Mesendoderm (in vitro differentiated cells): ENCODE results near the gene RPS6KA5.

Source experiments
- DNase-seq: peaks from one replicate; pipeline ENCODE4 v3.0.0; 2013
- H2AK5ac ChIP-seq: 2 replicates; pipeline ENCODE4 v1.6.1; 2013; ENCODE audit warnings: low read length, inconsistent platforms
- H2BK120ac ChIP-seq: 2 replicates; pipeline ENCODE4 v1.6.1; 2013; ENCODE audit warnings: low read depth, mild to moderate bottlenecking, low read length, moderate library complexity, mixed read lengths
- H2BK15ac ChIP-seq: replicated peaks from 2 replicates; pipeline ENCODE4 v1.6.1; 2013; ENCODE audit warnings: low read depth, mild to moderate bottlenecking, moderate library complexity
- H2BK5ac ChIP-seq: 2 replicates; pipeline ENCODE4 v1.6.1; 2013; ENCODE audit warnings: low read length, inconsistent platforms
- H3K18ac ChIP-seq: 2 replicates; pipeline ENCODE4 v1.6.1; 2013; ENCODE audit warnings: mild to moderate bottlenecking, low read length, mixed read lengths
- H3K23ac ChIP-seq: one replicate; pipeline ENCODE4 v1.6.1; 2013; ENCODE audit warnings: low read length
- H3K27ac ChIP-seq: 2 replicates; pipeline ENCODE4 v1.5.1; 2013; ENCODE audit warnings: low read depth, mild to moderate bottlenecking, inconsistent platforms, low read length, moderate library complexity
- H3K27me3 ChIP-seq: 2 replicates; pipeline ENCODE4 v1.6.1; 2013; ENCODE audit warnings: low read length, control low read depth, mild to moderate bottlenecking, inconsistent platforms; ENCODE audit not compliant: insufficient read depth, poor library complexity
- H3K36me3 ChIP-seq: 2 replicates; pipeline ENCODE4 v1.6.1; 2013; ENCODE audit warnings: low read length, inconsistent platforms; ENCODE audit not compliant: control insufficient read depth, insufficient read depth
- H3K4ac ChIP-seq: one replicate; pipeline ENCODE4 v1.6.1; 2013; ENCODE audit warnings: low read depth, mild to moderate bottlenecking, low read length, moderate library complexity
- H3K4me1 ChIP-seq: 2 replicates; pipeline ENCODE4 v1.6.1; 2013; ENCODE audit warnings: low read depth, low read length, inconsistent platforms; ENCODE audit not compliant: control insufficient read depth
- H3K4me2 ChIP-seq: 2 replicates; pipeline ENCODE4 v1.6.1; 2013; ENCODE audit warnings: low read length
- H3K4me3 ChIP-seq: 2 replicates; pipeline ENCODE4 v1.5.1; 2013; ENCODE audit warnings: mild to moderate bottlenecking, low read length
- H3K56ac ChIP-seq: one replicate; pipeline ENCODE4 v1.6.1; 2013; ENCODE audit warnings: low read length
- H3K79me1 ChIP-seq: 2 replicates; pipeline ENCODE4 v1.6.1; 2013; ENCODE audit warnings: low read length, inconsistent platforms
- H3K79me2 ChIP-seq: 2 replicates; pipeline ENCODE4 v1.6.1; 2013; ENCODE audit warnings: mild to moderate bottlenecking, low read length; ENCODE audit not compliant: control insufficient read depth, insufficient read depth
- H3K9ac ChIP-seq: 2 replicates; pipeline ENCODE4 v1.6.1; 2013; ENCODE audit warnings: low read length, inconsistent platforms
- H4K5ac ChIP-seq: one replicate; pipeline ENCODE4 v1.6.1; 2013; ENCODE audit warnings: low read length
- H4K8ac ChIP-seq: one replicate; pipeline ENCODE4 v1.6.1; 2013; ENCODE audit warnings: low read depth, mild to moderate bottlenecking, control low read depth, low read length, moderate library complexity
- WGBS: extraction: QIAGEN DNeasy Blood & Tissue Kit; methylation state at CpG from one replicate; pipeline ENCODE4 v1.1.7; 2013; ENCODE audit warnings: low lambda C conversion rate, missing lambda C conversion rate; ENCODE audit not compliant: insufficient coverage; ENCODE audit errors: extremely low coverage; 5-methylcytosine and 5-hydroxymethylcytosine counted together

The RPS6KA5 gene

DNA sequence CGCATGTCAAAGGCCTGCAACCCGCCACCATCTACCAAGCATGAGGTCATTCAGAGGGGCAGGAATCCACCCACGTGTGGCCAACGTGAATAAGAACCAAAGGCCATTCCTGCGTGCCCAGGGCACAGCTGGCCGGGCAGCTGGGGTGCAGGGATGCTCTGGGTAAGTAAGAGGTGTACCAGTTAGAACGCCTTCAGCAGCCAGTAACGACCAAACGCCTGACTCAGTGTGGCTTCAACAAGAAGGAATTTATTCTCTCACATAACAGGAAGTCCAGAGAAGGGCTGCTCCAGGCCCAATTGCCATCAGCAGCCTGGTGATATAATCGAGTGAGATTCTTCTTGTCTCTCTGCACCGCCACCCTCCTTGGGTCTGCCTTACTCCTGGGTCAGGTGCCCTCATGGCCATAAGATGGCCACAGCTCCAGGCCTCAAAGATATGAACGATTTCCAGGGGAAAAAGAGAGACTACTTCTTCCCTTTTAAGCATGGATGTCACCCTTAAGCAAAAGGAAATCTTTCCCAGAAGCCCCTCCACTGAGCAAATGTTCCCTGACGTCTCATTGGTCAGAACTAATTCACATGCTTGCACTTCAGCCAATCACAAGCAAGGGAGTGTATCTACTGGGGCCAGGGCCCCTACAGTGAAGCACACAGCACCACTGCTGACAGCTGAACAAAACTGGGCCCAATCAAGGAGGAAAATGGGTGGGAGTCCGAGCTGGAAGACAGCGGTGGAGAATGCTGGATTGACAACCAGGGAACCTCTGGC, 251.5 kb downstream of the RPS6KA5 start:
- Histone ChIP-seq H3K4me1 (peaks cover 3% of the 10 kb centered on the region), H3K4me3 (no peak overlapping the region), H3K18ac (no peak overlapping the region)

DNA sequence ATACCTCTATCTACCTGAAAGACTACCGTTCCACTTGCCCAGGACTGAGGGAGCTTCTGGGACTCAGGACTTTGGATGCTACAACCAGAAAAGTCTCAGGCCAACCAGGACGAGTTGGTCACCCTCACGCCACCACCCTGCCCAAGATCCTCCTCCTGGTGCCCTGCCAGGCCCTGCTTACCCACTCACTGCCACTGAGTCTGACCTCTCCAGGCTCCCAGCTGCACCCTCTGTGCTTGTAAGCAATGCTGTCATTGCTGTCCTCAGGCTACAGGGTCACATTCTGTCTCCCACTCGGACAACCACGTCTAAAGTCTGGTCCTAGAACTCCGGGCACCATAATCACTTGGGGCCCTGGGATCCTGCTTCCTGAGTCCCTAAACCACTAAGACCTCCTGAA, 253.4 kb downstream of the RPS6KA5 start:
- WGBS = no CpG with 5 or more reads among the region's 6 CpGs

More for the DNA sequence above, 251.5 kb downstream of the RPS6KA5 start:
- H3K36me3 ChIP-seq = no peaks in the 10 kb centered on the region
- no peak overlapping the region for H3K4ac ChIP-seq
- no peak for DNase-seq
- no peak overlapping the region for H2BK5ac ChIP-seq
- H3K56ac ChIP-seq = no peak overlapping the region
- H4K8ac ChIP-seq = no peak overlapping the region
- H3K4me2 ChIP-seq = no peak overlapping the region
- WGBS = no CpG with 5 or more reads among the region's 15 CpGs
- H2AK5ac ChIP-seq = no peak overlapping the region
- no peak overlapping the region for H3K23ac ChIP-seq
- H2BK15ac ChIP-seq = no peak overlapping the region
- H3K79me2 ChIP-seq = no peaks in the 10 kb centered on the region
- no peak overlapping the region for H3K9ac ChIP-seq
- no peaks in the 10 kb centered on the region for H3K27me3 ChIP-seq
- H4K5ac ChIP-seq = no peak overlapping the region
- peaks cover 19% of the 10 kb centered on the region for H3K79me1 ChIP-seq
- H3K27ac ChIP-seq = no peak overlapping the region
- no peak overlapping the region for H2BK120ac ChIP-seq

DNA sequence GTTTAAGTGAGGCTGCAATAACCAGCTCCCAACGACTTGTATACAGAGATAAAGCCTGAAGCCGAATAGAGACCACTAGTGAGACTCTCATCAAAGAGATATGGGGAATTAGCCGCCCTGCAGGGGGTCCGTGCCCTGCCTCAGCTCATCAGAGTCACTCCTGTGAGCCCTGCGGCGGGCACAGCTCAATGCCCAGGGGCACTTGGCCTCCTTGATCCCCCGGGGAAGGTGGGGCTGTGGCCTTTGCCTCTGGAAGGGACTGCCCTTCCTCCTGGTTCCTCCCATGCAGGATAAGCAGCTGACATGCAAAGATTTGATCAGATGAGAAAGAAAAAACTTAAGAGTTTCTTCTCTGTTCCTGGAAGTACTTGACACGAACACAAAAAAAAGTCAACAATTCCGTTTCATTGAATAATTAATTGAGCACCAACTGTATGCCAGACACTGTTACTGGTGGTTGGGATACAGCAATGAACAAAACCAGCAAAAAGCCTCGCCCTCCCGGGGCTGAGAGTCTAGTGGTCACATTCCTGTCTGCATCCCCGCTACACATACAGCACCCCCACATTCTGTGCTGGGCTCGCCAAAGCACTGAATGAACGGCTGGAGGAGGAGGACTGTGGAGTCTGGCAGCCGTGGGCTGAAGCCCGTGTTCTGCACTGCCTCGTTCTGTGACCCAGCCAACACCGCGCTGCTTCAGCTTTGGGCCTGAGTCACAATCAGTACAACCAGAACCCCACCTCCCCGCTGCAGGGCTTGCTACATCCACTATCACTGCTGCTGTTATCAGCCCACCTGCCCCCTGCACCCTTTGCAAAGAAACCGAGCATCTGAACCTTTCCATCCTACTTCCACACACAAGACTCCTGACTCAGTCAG, 254.5 kb downstream of the RPS6KA5 start:
- no peak for DNase-seq
- Histone ChIP-seq H4K8ac (no peak overlapping the region), H3K4me1 (peaks cover 7% of the 10 kb centered on the region), H3K36me3 (no peaks in the 10 kb centered on the region), H2BK120ac (no peak overlapping the region), H3K4ac (no peak overlapping the region), H3K27me3 (no peaks in the 10 kb centered on the region), H3K79me1 (peaks cover 16% of the 10 kb centered on the region), H3K9ac (no peak overlapping the region), H2BK15ac (no peak overlapping the region), H3K18ac (no peak overlapping the region), H4K5ac (no peak overlapping the region), H3K79me2 (no peaks in the 10 kb centered on the region), H3K27ac (no peak overlapping the region), H3K4me2 (no peak overlapping the region), H3K4me3 (no peak overlapping the region), H2AK5ac (no peak overlapping the region), H3K23ac (no peak overlapping the region), H3K56ac (peak overlapping the region; percentile 15), H2BK5ac (no peak overlapping the region)
- no CpG with 5 or more reads among the region's 21 CpGs for WGBS

More for the DNA sequence above, 253.4 kb downstream of the RPS6KA5 start:
- Histone ChIP-seq H4K8ac (no peak overlapping the region), H2BK15ac (no peak overlapping the region), H4K5ac (no peak overlapping the region), H3K4ac (no peak overlapping the region), H3K4me2 (no peak overlapping the region), H3K27ac (no peak overlapping the region), H3K79me2 (no peaks in the 10 kb centered on the region), H3K36me3 (no peaks in the 10 kb centered on the region), H2BK120ac (no peak overlapping the region), H3K9ac (no peak overlapping the region), H3K56ac (no peak overlapping the region), H3K79me1 (peaks cover 19% of the 10 kb centered on the region), H2BK5ac (no peak overlapping the region), H3K4me1 (peaks cover 7% of the 10 kb centered on the region), H3K23ac (no peak overlapping the region), H3K18ac (no peak overlapping the region), H3K27me3 (no peaks in the 10 kb centered on the region), H2AK5ac (no peak overlapping the region), H3K4me3 (no peak overlapping the region)
- DNase-seq = no peak

DNA sequence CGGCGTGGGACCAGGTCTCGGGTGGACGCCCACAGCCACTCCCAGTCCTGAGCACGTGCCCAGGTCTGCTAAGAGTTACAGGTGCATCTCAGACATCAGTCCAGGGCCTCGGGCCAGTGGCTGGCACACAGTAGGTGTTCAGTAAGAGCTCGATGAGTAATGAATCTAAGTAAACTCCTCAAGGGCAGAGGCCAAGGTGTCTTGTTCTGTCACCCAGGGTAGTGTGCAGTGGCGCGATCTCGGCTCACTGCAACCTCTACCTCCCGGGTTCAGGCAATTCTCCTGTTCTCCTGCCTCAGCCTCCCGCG, 255.4 kb downstream of the RPS6KA5 start:
- no peak overlapping the region for H3K56ac ChIP-seq
- no peak overlapping the region for H2BK15ac ChIP-seq
- no peak overlapping the region for H4K8ac ChIP-seq
- H2BK5ac ChIP-seq = no peak overlapping the region
- H3K79me1 ChIP-seq = peaks cover 16% of the 10 kb centered on the region
- H3K27me3 ChIP-seq = no peaks in the 10 kb centered on the region
- no peak overlapping the region for H3K4me2 ChIP-seq
- no peak overlapping the region for H3K27ac ChIP-seq
- no peak overlapping the region for H4K5ac ChIP-seq
- no peaks in the 10 kb centered on the region for H3K79me2 ChIP-seq
- H2AK5ac ChIP-seq = no peak overlapping the region
- H3K23ac ChIP-seq = no peak overlapping the region
- peaks cover 7% of the 10 kb centered on the region for H3K4me1 ChIP-seq
- DNase-seq = no peak
- no peak overlapping the region for H3K4me3 ChIP-seq
- WGBS = no CpG with 5 or more reads among the region's 13 CpGs
- no peak overlapping the region for H3K4ac ChIP-seq
- no peaks in the 10 kb centered on the region for H3K36me3 ChIP-seq
- no peak overlapping the region for H3K9ac ChIP-seq
- H2BK120ac ChIP-seq = no peak overlapping the region
- H3K18ac ChIP-seq = no peak overlapping the region

DNA sequence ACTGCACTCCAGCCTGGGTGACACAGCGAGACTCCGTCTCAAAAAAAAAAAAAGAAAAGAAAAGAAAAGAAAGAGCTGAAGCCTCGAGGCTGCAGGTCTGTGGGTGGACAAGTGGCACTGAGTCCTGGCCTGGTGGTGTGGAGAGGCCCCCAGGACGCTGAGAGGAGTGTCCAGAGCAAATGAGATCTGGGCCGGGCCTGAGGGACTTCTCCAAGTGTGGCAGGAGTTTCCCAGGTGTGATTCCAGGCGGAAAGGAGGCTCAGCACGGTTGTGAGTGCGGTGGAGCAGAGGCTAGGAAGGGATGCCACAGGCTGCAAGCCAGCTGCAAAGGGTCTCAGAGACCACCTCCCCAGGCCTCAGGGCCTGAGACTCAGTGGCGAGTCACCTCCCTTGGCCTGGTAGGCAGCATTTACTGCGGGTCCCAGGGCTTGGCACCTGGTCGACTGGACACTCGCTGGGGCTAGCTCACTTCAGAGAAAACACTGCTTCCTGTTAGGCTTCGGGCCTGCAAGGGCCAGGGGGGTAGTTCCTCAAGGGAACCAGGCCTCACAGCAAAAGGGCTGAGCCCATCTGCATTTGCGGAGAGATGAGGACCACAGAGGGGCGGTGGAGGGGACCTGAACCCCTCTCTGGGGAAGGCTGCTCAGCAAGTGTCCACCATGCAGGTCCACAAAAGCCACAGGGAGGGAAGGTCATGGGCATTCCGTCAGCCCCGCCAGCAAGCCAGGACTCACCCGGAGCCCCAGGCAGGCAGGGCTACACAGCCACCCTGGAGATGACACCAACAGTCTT, 256.0 kb downstream of the RPS6KA5 start:
- peaks cover 14% of the 10 kb centered on the region for H3K79me1 ChIP-seq
- H3K27me3 ChIP-seq = no peaks in the 10 kb centered on the region
- peak overlapping the region; percentile 8 for H3K9ac ChIP-seq
- WGBS = no CpG with 5 or more reads among the region's 18 CpGs
- peak overlapping the region; percentile 57 for H3K23ac ChIP-seq
- H3K4me3 ChIP-seq = no peak overlapping the region
- no peaks in the 10 kb centered on the region for H3K36me3 ChIP-seq
- DNase-seq = no peak
- H2BK5ac ChIP-seq = no peak overlapping the region
- no peak overlapping the region for H3K4ac ChIP-seq
- peak overlapping the region; percentile 45 for H2AK5ac ChIP-seq
- no peak overlapping the region for H4K8ac ChIP-seq
- peaks cover 7% of the 10 kb centered on the region for H3K4me1 ChIP-seq
- no peak overlapping the region for H2BK15ac ChIP-seq
- no peaks in the 10 kb centered on the region for H3K79me2 ChIP-seq
- no peak overlapping the region for H3K18ac ChIP-seq
- H4K5ac ChIP-seq = no peak overlapping the region
- H2BK120ac ChIP-seq = no peak overlapping the region
- no peak overlapping the region for H3K27ac ChIP-seq
- peak overlapping the region; percentile 50 for H3K56ac ChIP-seq
- H3K4me2 ChIP-seq = no peak overlapping the region
